Activated naive CD4-positive, alpha-beta T cell treated with Interleukin-2 at 50 U/mL for 16 hours (primary cell): ENCODE results near the gene FAM50B.

Experiments
- DNase-seq: peaks from one replicate; pipeline ENCODE4 v3.0.0-alpha.2; 2020

FAM50B gene, protein sequence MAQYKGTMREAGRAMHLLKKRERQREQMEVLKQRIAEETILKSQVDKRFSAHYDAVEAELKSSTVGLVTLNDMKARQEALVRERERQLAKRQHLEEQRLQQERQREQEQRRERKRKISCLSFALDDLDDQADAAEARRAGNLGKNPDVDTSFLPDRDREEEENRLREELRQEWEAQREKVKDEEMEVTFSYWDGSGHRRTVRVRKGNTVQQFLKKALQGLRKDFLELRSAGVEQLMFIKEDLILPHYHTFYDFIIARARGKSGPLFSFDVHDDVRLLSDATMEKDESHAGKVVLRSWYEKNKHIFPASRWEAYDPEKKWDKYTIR

GRCh38 chr6:3848925-3849605 is at the start of gene FAM50B:
Gene FAM50B, plus strand, starts transcription at chr6:3849373. Its CDS starts 439 bp downstream, at chr6:3849812.
- DNase-seq = peak; percentile 93

DNA sequence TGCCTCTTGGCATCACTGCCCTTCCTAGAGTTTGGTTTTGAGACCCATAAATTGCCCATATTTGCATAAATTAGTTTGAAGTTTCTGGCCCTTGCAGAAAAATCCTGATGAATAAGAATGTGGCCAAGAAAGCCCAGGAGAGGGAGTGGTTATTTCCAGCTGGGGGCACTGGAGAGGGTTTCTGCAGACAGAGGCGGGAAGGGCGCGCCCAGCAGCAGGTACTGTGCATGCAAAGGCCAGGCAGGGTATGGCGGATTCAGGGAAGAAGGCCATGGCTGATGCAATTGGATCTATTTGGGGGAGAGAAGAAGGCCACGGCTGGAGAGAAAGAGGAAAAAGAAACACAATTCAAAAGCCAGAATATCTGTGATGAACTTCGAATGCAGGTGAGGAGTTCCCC is 49.5 kb upstream of the FAM50B start:
- DNase-seq = no peak

- no peak for DNase-seq
These were observed 48.2 kb upstream of the FAM50B start for GRCh38 chr6:3800850-3801591.

DNA sequence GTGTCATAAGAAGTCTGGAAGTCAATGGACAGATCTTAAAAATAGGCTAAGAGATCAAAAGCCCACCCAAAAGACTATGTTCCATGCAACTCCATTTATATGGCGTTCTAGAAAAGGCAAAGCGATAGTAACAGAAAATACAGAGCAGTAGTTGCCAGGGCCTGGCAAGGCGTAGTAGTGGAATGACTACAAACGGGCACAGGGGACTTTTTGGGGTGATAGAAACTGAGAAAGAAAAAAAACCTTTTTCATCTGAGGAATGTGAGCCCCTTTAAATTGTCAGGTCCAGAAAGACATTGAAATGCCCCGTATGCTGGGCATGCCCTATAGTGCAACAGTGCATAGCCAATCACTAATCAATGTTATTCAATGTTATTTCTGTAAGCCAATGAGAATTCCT is 47.2 kb upstream of the FAM50B start:
- DNase-seq = no peak

- no peak for DNase-seq
These were observed 45.3 kb upstream of the FAM50B start for GRCh38 chr6:3803627-3804468.

GRCh38 chr6:3804964-3805363 is 44.2 kb upstream of the FAM50B start:
- no peak for DNase-seq

DNA sequence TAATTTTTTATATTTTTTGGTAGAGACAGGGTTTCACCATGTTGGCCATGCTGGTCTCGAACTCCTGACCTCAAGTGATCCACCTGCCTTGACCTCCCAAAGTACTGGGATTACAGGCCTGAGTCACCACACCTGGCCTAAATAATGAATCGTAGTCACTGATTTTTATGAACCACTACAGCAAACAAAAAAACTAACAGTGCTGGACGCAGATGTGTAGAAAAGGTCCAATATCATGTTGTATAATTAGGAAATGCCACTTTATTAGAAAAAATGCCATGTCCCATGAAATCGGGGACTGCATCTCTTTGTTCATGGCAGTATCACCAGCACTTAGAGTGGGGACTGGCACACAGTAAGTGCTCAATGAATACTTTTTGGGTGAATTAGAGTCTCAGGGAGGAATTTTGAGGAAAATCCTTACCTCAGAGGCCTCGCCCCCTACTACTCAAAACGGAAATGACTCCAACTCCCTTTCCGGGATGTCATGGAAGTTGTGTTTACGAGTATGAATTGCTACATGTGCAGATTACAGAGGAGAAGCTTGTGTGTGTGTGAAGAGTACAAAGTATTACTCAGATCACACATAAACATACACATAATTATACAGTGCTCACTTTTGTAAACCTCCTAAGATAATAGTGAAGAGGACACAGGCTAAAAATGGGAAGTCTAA is 43.6 kb upstream of the FAM50B start:
- no peak for DNase-seq

- no peak for DNase-seq
These were observed 42.8 kb upstream of the FAM50B start for GRCh38 chr6:3806169-3806922.

DNA sequence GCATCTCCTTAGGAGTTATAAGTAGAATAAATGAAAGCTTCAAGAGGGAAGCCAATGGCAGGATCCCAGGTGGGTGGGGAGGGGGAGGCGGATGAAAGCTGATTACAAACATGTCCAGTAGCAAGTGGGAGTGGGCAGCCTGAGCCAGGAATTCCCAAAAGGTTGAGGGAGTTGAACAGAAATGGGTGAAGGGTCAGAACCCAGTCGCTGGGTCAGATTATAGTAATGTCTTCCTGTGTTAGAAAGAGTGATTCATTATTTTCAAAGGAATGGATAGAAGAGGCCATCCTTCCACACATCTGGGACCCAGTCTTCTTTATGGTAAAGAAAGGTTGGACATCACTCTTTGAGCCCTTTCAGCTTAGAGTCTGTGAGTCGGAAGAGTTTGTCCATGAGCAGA is 41.0 kb upstream of the FAM50B start:
- DNase-seq = no peak

DNA sequence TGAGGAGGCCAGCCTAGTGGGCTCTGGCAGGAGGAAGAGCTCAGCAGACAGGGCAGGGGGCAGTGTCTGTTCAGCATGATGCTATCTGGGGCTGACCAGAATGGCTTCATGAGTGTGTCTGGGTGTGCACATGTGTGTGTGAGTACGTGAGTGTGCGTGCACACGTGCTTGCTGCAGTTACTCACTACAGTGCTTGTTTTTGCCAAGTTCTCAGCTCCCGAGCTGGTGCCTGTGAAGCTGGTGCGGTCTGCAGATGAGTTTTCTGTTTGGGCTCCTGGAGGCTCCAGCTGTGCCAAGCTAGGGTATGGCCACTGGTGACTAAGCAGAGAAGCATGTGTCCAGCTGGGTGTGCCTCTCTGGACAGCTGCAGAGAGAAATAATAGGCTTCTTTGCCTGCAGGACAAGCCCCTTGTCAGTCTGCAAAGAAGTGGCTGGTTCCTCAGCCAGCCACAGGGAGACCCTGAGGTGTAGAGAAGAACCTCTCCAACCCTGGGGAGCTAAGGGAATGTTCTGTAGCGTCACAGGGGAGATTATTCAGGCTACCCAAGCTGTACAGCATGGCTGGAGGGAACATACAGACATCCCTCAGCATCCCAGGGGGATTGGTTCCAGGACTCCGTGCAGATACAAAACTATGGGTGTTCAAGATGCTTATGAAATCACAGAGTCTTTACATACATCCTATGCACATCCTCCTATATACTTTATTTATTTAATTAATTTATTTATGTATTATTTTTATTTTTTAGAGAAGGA is 40.2 kb upstream of the FAM50B start:
- no peak for DNase-seq

- DNase-seq = no peak
These were observed 39.7 kb upstream of the FAM50B start for GRCh38 chr6:3809515-3809891.

- no peak for DNase-seq
These were observed 39.2 kb upstream of the FAM50B start for GRCh38 chr6:3809982-3810381.

- DNase-seq = no peak
These were observed 38.0 kb upstream of the FAM50B start for GRCh38 chr6:3811191-3811590.

- DNase-seq = no peak
These were observed 36.6 kb upstream of the FAM50B start for GRCh38 chr6:3812596-3812995.

- no peak for DNase-seq
These were observed 35.9 kb upstream of the FAM50B start for GRCh38 chr6:3813150-3813780.

- no peak for DNase-seq
These were observed 35.3 kb upstream of the FAM50B start for GRCh38 chr6:3813918-3814317.

DNA sequence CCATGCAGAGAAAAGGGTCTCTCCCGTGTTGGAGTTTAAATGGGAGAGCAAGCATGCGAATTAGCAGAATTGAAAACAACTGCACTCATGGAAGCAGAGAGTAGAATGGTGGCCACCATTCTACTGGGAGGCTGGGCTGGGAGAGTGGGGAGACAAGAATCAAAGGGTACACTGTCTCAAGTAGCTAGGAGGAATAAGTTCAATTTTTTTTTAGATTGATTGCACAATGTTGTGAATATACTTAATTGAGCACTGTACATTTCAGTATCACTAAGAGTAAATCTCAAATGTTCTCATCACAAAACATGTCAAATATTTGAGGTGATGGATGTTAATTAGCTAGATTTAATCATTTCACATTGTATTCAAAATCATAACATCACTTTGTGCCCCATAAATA is 34.6 kb upstream of the FAM50B start:
- DNase-seq = no peak

GRCh38 chr6:3816251-3816650 is 32.9 kb upstream of the FAM50B start:
- DNase-seq = no peak

GRCh38 chr6:3819161-3820110 is 29.7 kb upstream of the FAM50B start:
- DNase-seq = no peak
